SHP77 treated with DMSO at 0.1 percent for 48 hours (cell line): ENCODE data around the gene SPATA17.

Experiments
- DNase-seq: peaks from one replicate; lab custom pipeline; 2025; lab: John Stamatoyannopoulos, UW

SPATA17 gene

GRCh38 chr1:217919683-217920388, 288.7 kb downstream of the SPATA17 start:
- no peak for DNase-seq
